HG02798 (cell line): ENCODE data around the gene ECT2L.
"Not testable (repeated sequence)": the region's sequence is repeated elsewhere in the genome, so short reads cannot be mapped to it uniquely, and the experiment has no call there.

Source experiments
- ATAC-seq: cut with Tn5 transposase; IDR thresholded peaks from one replicate; pipeline ENCODE4 v1.9.1; 2021; ENCODE audit warnings: mild to moderate bottlenecking; ENCODE audit not compliant: unreplicated experiment, poor library complexity

Gene ECT2L

GRCh38 chr6:138923561-138923960 is 127.7 kb downstream of the ECT2L start:
- no peak for ATAC-seq

- no peak for ATAC-seq
These were observed 129.9 kb downstream of the ECT2L start for GRCh38 chr6:138925806-138926205.

- no peak for ATAC-seq
These were observed 130.7 kb downstream of the ECT2L start for GRCh38 chr6:138926579-138926978.

- no peak for ATAC-seq
These were observed 135.8 kb downstream of the ECT2L start for GRCh38 chr6:138931660-138932059.

- not testable (repeated sequence) for ATAC-seq
These were observed 141.0 kb downstream of the ECT2L start for GRCh38 chr6:138936873-138937272.

GRCh38 chr6:138943089-138943625 is 147.3 kb downstream of the ECT2L start:
- ATAC-seq, result no peak

- peak; percentile 72 for ATAC-seq
These were observed 148.5 kb downstream of the ECT2L start for GRCh38 chr6:138944412-138944811.

GRCh38 chr6:138945354-138945753 is 149.5 kb downstream of the ECT2L start:
- ATAC-seq, result no peak

GRCh38 chr6:138948004-138948403 is 152.1 kb downstream of the ECT2L start:
- ATAC-seq, result no peak

- no peak for ATAC-seq
These were observed 152.8 kb downstream of the ECT2L start for GRCh38 chr6:138948546-138949179.

- no peak for ATAC-seq
These were observed 157.6 kb downstream of the ECT2L start for GRCh38 chr6:138953451-138953850.
